GM23338 (cell line): Measurements from ENCODE around the gene CENPS. TPM values are rescaled to one million over a fixed set of nuclear protein-coding genes. Genes with fewer than 3 reads are reported as not detected.

Experiments used
- ATAC-seq: fragments of 200-7000 bp; cut with Tn5 transposase; 3 replicates; pipeline ENCODE4 v1.9.1; 2020
- DNase-seq: peaks from one replicate; pipeline ENCODE4 v3.0.0-alpha.2; 2015; ENCODE audit warnings: low spot score
- H2AFZ ChIP-seq: fragments of 200-600 bp; sonication (generic); 2 replicates; pipeline ENCODE4 v1.8.0; 2016; ENCODE audit warnings: antibody characterized with exemption, mild to moderate bottlenecking, moderate library complexity
- H3F3A ChIP-seq: fragments of 200-600 bp; sonication (generic); replicated peaks from 2 replicates; pipeline ENCODE4 v1.8.0; 2017; ENCODE audit warnings: antibody characterized with exemption, mixed run types, low read depth
- H3K27ac ChIP-seq: fragments of 200-600 bp; sonication (generic); 2 replicates; pipeline ENCODE4 v1.6.1; 2016; ENCODE audit warnings: low read depth
- H3K27me3 ChIP-seq: fragments of 200-600 bp; sonication (generic); 2 replicates; pipeline ENCODE4 v1.8.0; 2016; ENCODE audit warnings: mild to moderate bottlenecking, mixed run types, moderate library complexity; ENCODE audit not compliant: insufficient read depth
- H3K36me3 ChIP-seq: fragments of 200-600 bp; sonication (generic); 2 replicates; pipeline ENCODE4 v1.8.0; 2016; ENCODE audit warnings: mild to moderate bottlenecking; ENCODE audit not compliant: insufficient read depth
- H3K4me1 ChIP-seq: fragments of 200-600 bp; sonication (generic); 2 replicates; pipeline ENCODE4 v1.8.0; 2016; ENCODE audit warnings: mild to moderate bottlenecking, moderate library complexity; ENCODE audit not compliant: insufficient read depth
- H3K4me2 ChIP-seq: fragments of 200-600 bp; sonication (generic); 2 replicates; pipeline ENCODE4 v1.7.1; 2017; ENCODE audit warnings: mixed run types
- H3K4me3 ChIP-seq: fragments of 200-600 bp; sonication (generic); 2 replicates; pipeline ENCODE4 v1.6.1; 2016; ENCODE audit warnings: mixed run types
- H3K79me2 ChIP-seq: fragments of 200-600 bp; sonication (generic); replicated peaks from 2 replicates; pipeline ENCODE4 v1.8.0; 2017; ENCODE audit warnings: mild to moderate bottlenecking; ENCODE audit not compliant: insufficient read depth
- H3K9me2 ChIP-seq: fragments of 200-600 bp; sonication (generic); 2 replicates; pipeline ENCODE4 v1.8.0; 2017; ENCODE audit not compliant: insufficient read depth
- H4K20me1 ChIP-seq: fragments of 200-600 bp; sonication (generic); replicated peaks from 2 replicates; pipeline ENCODE4 v1.8.0; 2017; ENCODE audit warnings: mild to moderate bottlenecking; ENCODE audit not compliant: insufficient read depth
- H3K27ac Mint-ChIP-seq: 2 replicates; pipeline ENCODE4 v1.8.0; 2020; ENCODE audit warnings: inconsistent platforms, mild to moderate bottlenecking, moderate library complexity, mixed read lengths
- H3K27me3 Mint-ChIP-seq: 3 replicates; pipeline ENCODE4 v1.8.0; 2022; ENCODE audit warnings: low read depth, mild to moderate bottlenecking, moderate library complexity, mixed read lengths, inconsistent platforms; ENCODE audit not compliant: insufficient read depth, poor library complexity
- H3K36me3 Mint-ChIP-seq: 3 replicates; pipeline ENCODE4 v1.8.0; 2021; ENCODE audit warnings: low read depth, mild to moderate bottlenecking, inconsistent platforms, moderate library complexity, mixed read lengths
- H3K4me1 Mint-ChIP-seq: 3 replicates; pipeline ENCODE4 v1.8.0; 2020; ENCODE audit warnings: mild to moderate bottlenecking, inconsistent platforms, mixed read lengths
- H3K4me3 Mint-ChIP-seq: 3 replicates; pipeline ENCODE4 v1.8.0; 2021; ENCODE audit warnings: moderate library complexity, mild to moderate bottlenecking, inconsistent platforms, mixed read lengths
- H3K9me3 Mint-ChIP-seq: 3 replicates; pipeline ENCODE4 v1.8.0; 2020; ENCODE audit warnings: moderate library complexity, mild to moderate bottlenecking, inconsistent platforms, mixed read lengths
- CREB1 ChIP-seq: fragments of 250-450 bp; sonication (Bioruptor Pico); IDR thresholded peaks from 2 replicates; pipeline ENCODE4 v1.5.0; 2020; ENCODE audit warnings: low read depth, mild to moderate bottlenecking, moderate library complexity
- EZH2phosphoT487 ChIP-seq: fragments of 200-600 bp; sonication (generic); IDR thresholded peaks from one replicate; pipeline ENCODE4 v1.8.1; 2018; ENCODE audit warnings: antibody characterized with exemption; ENCODE audit not compliant: unreplicated experiment
- JUNB ChIP-seq: IDR thresholded peaks from one replicate; pipeline ENCODE4 v1.6.1; 2016; ENCODE audit warnings: antibody characterized with exemption; ENCODE audit not compliant: unreplicated experiment
- NANOG ChIP-seq: IDR thresholded peaks from 2 replicates; pipeline ENCODE4 v1.6.1; 2016; ENCODE audit warnings: antibody characterized with exemption, borderline replicate concordance
- POLR2AphosphoS5 ChIP-seq: IDR thresholded peaks from 2 replicates; pipeline ENCODE4 v1.6.1; 2016; ENCODE audit warnings: antibody characterized with exemption, low read depth
- STAT1 ChIP-seq: IDR thresholded peaks from one replicate; pipeline ENCODE4 v1.6.1; 2016; ENCODE audit warnings: antibody characterized with exemption; ENCODE audit not compliant: unreplicated experiment
- ZNF331 ChIP-seq: fragments of 250-450 bp; sonication (Bioruptor Pico); IDR thresholded peaks from 2 replicates; pipeline ENCODE4 v1.5.0; 2020; ENCODE audit warnings: low read depth, mild to moderate bottlenecking, moderate library complexity
- polyA plus RNA-seq: library from polyadenylated mRNA; unstranded; fragments of >200 nt; fragmentation: Nextera tagmentation; extraction: Ambion mirVana; gene quantifications from 2 replicates; pipeline ENCODE4 v1.2.1, GENCODE V29; 2016
- total RNA-seq: library from RNA; depleted of rRNA; stranded (reverse); fragments of >200 nt; shearing (Covaris generic); gene quantifications from 2 replicates; pipeline ENCODE4 v1.2.3, GENCODE V29; 2014
- TF ChIP-seq, protein P1 (sequence below): IDR thresholded peaks from 2 replicates; pipeline ENCODE4 v1.6.1; 2016; ENCODE audit warnings: antibody characterized with exemption
- TF ChIP-seq, protein P2 (sequence below): fragments of 250-450 bp; sonication (Bioruptor Pico); IDR thresholded peaks from 2 replicates; pipeline ENCODE4 v1.5.0; 2020; ENCODE audit warnings: mild to moderate bottlenecking, moderate library complexity
- TF ChIP-seq, protein P3 (sequence below): IDR thresholded peaks from one replicate; pipeline ENCODE4 v1.6.1; 2018; ENCODE audit warnings: antibody characterized with exemption; ENCODE audit not compliant: unreplicated experiment

Gene CENPS
- total and polyA plus RNA-seq, 2 experiments from 2014 or later = 4.7 to 31.3 TPM

DNA sequence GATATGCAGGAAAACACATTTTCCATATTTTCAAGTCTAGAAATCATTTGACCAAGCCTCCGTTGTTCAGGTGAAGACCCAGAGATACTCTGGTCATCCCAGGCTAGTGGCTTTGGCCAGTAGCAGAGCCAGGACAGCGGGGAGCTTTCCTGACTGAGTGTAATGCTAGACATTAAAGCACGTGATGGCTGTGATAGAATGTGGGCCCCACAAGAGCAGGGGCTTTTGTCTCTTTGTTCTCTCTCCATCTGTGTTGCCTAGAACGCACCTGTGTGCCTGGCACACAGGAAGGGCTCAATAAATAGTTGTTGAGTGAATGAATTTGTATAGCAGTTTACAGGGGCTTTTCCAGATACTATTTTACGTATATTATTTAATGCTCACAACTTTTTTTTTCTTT, 10.6 kb downstream of the CENPS start:
- TF ChIP-seq, protein P1, sequence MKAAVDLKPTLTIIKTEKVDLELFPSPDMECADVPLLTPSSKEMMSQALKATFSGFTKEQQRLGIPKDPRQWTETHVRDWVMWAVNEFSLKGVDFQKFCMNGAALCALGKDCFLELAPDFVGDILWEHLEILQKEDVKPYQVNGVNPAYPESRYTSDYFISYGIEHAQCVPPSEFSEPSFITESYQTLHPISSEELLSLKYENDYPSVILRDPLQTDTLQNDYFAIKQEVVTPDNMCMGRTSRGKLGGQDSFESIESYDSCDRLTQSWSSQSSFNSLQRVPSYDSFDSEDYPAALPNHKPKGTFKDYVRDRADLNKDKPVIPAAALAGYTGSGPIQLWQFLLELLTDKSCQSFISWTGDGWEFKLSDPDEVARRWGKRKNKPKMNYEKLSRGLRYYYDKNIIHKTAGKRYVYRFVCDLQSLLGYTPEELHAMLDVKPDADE = no peak
- TF ChIP-seq ZNF331 = no peak
- Histone ChIP-seq H3K27me3 (no peaks in the 10 kb centered on the region), H3K4me3 (no peak overlapping the region), H3K79me2 (no peaks in the 10 kb centered on the region), H2AFZ (no peak overlapping the region), H3K4me2 (no peak overlapping the region), H3K27ac (no peak overlapping the region), H3K4me1 (no peaks in the 10 kb centered on the region), H4K20me1 (no peaks in the 10 kb centered on the region), H3F3A (no peaks in the 10 kb centered on the region), H3K36me3 (no peaks in the 10 kb centered on the region), H3K9me2 (no peaks in the 10 kb centered on the region)
- DNase-seq (no peak), ATAC-seq (no peak)
- Mint-ChIP-seq H3K36me3 (peaks cover 4% of the 10 kb centered on the region; the same call in 2 of the 3 replicates), H3K27me3 (peaks cover 3% of the 10 kb centered on the region), H3K4me1 (no peaks in the 10 kb centered on the region), H3K27ac (no peak overlapping the region), H3K4me3 (no peak overlapping the region; the same call in 2 of the 3 replicates), H3K9me3 (no peaks in the 10 kb centered on the region)

DNA sequence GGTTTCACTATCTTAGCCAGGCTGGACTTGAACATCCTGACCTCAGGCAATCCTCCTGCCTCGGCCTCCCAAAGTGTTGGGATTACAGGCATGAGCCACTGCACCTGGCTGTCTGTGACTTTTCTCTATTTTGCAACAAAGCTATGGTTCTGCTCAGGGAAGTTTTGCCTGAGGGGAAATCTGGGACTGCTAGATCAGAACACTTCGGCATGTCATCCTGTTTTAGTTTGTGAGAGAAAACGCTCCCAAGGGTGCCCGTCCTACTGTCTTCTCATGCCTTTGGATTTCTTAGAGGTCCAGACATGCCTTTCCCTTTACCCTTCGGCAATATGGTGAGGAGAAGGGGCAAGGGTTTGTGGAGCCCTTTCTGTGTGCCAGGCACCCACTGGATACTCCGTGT, 14.0 kb downstream of the CENPS start:
- Mint-ChIP-seq H3K27ac (no peak overlapping the region), H3K4me3 (no peak overlapping the region), H3K4me1 (no peaks in the 10 kb centered on the region), H3K27me3 (no peaks in the 10 kb centered on the region), H3K36me3 (peaks cover 8% of the 10 kb centered on the region; the same call in 2 of the 3 replicates), H3K9me3 (no peaks in the 10 kb centered on the region)
- Histone ChIP-seq H3K4me2 (no peak overlapping the region), H3K79me2 (no peaks in the 10 kb centered on the region), H3K4me1 (no peaks in the 10 kb centered on the region), H3K27ac (no peak overlapping the region), H3K27me3 (no peaks in the 10 kb centered on the region), H3K9me2 (no peaks in the 10 kb centered on the region), H4K20me1 (no peaks in the 10 kb centered on the region), H3F3A (no peaks in the 10 kb centered on the region), H3K4me3 (no peak overlapping the region), H2AFZ (no peak overlapping the region), H3K36me3 (no peaks in the 10 kb centered on the region)
- no peak for DNase-seq
- ATAC-seq = no peak
- TF ChIP-seq JUNB (no peak), EZH2phosphoT487 (no peak), CREB1 (CRISPR knock-in tag) (no peak), POLR2AphosphoS5 (no peak), ZNF331 (no peak), NANOG (no peak), STAT1 (no peak)
- TF ChIP-seq, protein P2, sequence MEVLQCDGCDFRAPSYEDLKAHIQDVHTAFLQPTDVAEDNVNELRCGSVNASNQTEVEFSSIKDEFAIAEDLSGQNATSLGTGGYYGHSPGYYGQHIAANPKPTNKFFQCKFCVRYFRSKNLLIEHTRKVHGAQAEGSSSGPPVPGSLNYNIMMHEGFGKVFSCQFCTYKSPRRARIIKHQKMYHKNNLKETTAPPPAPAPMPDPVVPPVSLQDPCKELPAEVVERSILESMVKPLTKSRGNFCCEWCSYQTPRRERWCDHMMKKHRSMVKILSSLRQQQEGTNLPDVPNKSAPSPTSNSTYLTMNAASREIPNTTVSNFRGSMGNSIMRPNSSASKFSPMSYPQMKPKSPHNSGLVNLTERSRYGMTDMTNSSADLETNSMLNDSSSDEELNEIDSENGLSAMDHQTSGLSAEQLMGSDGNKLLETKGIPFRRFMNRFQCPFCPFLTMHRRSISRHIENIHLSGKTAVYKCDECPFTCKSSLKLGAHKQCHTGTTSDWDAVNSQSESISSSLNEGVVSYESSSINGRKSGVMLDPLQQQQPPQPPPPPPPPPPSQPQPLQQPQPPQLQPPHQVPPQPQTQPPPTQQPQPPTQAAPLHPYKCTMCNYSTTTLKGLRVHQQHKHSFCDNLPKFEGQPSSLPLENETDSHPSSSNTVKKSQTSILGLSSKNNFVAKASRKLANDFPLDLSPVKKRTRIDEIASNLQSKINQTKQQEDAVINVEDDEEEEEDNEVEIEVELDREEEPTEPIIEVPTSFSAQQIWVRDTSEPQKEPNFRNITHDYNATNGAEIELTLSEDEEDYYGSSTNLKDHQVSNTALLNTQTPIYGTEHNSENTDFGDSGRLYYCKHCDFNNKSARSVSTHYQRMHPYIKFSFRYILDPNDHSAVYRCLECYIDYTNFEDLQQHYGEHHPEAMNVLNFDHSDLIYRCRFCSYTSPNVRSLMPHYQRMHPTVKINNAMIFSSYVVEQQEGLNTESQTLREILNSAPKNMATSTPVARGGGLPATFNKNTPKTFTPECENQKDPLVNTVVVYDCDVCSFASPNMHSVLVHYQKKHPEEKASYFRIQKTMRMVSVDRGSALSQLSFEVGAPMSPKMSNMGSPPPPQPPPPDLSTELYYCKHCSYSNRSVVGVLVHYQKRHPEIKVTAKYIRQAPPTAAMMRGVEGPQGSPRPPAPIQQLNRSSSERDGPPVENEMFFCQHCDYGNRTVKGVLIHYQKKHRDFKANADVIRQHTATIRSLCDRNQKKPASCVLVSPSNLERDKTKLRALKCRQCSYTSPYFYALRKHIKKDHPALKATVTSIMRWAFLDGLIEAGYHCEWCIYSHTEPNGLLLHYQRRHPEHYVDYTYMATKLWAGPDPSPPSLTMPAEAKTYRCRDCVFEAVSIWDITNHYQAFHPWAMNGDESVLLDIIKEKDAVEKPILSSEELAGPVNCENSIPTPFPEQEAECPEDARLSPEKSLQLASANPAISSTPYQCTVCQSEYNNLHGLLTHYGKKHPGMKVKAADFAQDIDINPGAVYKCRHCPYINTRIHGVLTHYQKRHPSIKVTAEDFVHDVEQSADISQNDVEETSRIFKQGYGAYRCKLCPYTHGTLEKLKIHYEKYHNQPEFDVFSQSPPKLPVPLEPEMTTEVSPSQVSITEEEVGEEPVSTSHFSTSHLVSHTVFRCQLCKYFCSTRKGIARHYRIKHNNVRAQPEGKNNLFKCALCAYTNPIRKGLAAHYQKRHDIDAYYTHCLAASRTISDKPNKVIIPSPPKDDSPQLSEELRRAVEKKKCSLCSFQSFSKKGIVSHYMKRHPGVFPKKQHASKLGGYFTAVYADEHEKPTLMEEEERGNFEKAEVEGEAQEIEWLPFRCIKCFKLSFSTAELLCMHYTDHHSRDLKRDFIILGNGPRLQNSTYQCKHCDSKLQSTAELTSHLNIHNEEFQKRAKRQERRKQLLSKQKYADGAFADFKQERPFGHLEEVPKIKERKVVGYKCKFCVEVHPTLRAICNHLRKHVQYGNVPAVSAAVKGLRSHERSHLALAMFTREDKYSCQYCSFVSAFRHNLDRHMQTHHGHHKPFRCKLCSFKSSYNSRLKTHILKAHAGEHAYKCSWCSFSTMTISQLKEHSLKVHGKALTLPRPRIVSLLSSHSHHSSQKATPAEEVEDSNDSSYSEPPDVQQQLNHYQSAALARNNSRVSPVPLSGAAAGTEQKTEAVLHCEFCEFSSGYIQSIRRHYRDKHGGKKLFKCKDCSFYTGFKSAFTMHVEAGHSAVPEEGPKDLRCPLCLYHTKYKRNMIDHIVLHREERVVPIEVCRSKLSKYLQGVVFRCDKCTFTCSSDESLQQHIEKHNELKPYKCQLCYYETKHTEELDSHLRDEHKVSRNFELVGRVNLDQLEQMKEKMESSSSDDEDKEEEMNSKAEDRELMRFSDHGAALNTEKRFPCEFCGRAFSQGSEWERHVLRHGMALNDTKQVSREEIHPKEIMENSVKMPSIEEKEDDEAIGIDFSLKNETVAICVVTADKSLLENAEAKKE = no peak
- TF ChIP-seq, protein P3, sequence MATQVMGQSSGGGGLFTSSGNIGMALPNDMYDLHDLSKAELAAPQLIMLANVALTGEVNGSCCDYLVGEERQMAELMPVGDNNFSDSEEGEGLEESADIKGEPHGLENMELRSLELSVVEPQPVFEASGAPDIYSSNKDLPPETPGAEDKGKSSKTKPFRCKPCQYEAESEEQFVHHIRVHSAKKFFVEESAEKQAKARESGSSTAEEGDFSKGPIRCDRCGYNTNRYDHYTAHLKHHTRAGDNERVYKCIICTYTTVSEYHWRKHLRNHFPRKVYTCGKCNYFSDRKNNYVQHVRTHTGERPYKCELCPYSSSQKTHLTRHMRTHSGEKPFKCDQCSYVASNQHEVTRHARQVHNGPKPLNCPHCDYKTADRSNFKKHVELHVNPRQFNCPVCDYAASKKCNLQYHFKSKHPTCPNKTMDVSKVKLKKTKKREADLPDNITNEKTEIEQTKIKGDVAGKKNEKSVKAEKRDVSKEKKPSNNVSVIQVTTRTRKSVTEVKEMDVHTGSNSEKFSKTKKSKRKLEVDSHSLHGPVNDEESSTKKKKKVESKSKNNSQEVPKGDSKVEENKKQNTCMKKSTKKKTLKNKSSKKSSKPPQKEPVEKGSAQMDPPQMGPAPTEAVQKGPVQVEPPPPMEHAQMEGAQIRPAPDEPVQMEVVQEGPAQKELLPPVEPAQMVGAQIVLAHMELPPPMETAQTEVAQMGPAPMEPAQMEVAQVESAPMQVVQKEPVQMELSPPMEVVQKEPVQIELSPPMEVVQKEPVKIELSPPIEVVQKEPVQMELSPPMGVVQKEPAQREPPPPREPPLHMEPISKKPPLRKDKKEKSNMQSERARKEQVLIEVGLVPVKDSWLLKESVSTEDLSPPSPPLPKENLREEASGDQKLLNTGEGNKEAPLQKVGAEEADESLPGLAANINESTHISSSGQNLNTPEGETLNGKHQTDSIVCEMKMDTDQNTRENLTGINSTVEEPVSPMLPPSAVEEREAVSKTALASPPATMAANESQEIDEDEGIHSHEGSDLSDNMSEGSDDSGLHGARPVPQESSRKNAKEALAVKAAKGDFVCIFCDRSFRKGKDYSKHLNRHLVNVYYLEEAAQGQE = no peak
